ENCODE data around the gene FOXF2.

GRCh38 chr6:1389369-1390132 lies at the start of gene FOXF2:
- no peak for TF ChIP-seq MYC (IDR thresholded peaks at IDR 0.05; ENCODE audit: low read depth, low read length)
- TF ChIP-seq MAX (IDR thresholded peaks at IDR 0.05; ENCODE audit: low read depth, low read length) = no peak
- no peak for TF ChIP-seq CTCF (IDR thresholded peaks at IDR 0.05; ENCODE audit: low read depth, low read length)

Measured in NB4 (cell line).